AG09319 (cell line): ENCODE measurements around the gene SLC9B2.
"Not testable (repeated sequence)": the region's sequence is repeated elsewhere in the genome, so short reads cannot be mapped to it uniquely, and the experiment has no call there.

Experiments
- DNase-seq: peaks from one replicate; pipeline ENCODE4 v3.0.0-alpha.2; 2010; ENCODE audit warnings: low read depth; ENCODE audit errors: extremely low read depth
- TF ChIP-seq, protein P1 (sequence below): IDR thresholded peaks from 2 replicates; pipeline ENCODE4 v1.5.1; 2011; ENCODE audit warnings: low read depth, mild to moderate bottlenecking, inconsistent platforms, low read length, moderate library complexity

SLC9B2 gene

DNA sequence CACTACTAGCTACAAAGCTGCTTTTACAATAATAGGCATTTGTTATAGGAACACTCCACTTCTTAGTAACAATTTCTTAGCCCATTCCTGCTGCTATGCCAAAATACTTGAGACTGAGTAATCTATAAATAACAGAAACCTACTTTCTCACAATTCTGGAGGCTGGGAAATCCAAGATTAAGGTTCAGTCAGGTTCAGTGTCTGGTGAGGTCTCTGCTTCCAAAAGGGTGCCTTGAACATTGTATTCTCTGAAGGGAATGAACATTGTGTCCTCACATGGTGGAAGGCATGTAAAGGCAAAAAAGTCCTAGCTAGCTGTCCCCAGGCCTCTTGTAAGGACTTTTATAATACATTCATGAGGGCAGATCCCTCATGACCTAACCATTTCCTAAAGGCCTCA lies 64.0 kb downstream of the SLC9B2 start:
- TF ChIP-seq, protein P1, sequence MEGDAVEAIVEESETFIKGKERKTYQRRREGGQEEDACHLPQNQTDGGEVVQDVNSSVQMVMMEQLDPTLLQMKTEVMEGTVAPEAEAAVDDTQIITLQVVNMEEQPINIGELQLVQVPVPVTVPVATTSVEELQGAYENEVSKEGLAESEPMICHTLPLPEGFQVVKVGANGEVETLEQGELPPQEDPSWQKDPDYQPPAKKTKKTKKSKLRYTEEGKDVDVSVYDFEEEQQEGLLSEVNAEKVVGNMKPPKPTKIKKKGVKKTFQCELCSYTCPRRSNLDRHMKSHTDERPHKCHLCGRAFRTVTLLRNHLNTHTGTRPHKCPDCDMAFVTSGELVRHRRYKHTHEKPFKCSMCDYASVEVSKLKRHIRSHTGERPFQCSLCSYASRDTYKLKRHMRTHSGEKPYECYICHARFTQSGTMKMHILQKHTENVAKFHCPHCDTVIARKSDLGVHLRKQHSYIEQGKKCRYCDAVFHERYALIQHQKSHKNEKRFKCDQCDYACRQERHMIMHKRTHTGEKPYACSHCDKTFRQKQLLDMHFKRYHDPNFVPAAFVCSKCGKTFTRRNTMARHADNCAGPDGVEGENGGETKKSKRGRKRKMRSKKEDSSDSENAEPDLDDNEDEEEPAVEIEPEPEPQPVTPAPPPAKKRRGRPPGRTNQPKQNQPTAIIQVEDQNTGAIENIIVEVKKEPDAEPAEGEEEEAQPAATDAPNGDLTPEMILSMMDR = no peak
- no peak for DNase-seq

DNA sequence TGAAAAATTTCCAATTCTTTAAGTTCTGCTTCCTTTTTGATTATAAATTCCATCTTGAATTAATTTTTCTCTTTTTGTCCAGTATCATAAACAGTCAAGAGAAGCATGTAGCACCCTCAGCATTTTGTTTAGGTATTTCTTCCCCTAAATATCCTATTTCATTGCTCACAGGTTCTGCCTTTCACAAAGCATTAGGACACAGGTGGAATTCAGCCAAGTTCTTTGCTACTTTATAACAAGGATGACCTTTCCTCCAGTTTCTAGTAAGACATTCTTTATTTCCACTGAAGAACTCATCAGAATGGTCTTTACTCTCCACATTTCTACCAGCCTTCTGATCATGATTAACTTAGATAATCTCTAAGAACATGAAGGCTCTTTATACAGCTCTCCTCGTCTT lies 64.5 kb downstream of the SLC9B2 start:
- peak; percentile 47 for DNase-seq
- TF ChIP-seq, protein P1 = no peak

DNA sequence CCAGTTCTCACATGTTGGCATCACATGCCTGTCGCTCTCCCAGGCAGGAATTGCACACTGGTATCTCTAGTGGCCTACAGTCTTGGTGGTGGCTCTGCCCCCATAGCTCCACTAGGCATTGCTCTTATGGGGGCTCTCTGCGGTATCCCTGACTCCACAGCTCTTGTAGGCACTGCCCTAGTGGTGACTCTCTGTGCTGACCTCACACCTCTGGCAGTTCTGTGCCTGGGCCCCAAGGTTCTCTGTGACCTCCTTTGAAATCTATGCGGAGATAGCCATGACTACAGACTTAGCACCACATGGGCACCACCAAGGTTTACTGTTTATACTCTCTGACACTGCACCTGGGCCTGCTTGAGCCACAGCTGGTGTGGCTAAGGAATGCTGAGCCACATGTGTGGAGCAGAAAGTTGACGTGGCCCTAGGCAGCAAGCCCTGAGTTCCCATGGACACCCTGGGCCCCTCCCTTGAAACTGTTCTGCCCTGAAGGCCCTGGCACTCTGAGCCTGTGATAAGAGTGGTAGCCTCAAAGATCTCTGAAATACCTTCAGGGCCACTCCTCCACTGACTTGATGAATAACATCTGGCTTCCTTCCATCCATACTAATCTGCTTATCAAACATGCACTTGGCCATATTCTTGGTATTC lies 65.1 kb downstream of the SLC9B2 start:
- no peak for DNase-seq
- TF ChIP-seq, protein P1 = no peak

DNA sequence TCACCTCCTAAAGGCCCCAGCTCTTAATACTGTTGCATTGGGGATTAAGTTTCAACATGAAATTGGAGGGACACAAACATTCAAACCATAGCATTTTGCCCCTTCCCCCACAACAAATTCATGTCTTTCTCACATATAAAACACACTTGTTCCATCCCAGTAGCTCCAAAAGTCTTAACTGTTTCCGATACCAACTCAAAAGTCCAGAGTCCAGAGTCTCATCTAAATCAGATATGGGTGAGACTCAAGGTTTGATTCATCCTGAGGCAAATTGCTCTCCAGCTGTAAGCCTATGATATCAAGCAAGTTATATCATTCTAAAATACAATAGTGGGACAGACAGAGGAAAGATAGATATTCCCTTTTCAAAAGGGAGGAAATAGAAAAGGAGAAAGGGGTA lies 65.8 kb downstream of the SLC9B2 start:
- TF ChIP-seq, protein P1 = no peak
- no peak for DNase-seq

DNA sequence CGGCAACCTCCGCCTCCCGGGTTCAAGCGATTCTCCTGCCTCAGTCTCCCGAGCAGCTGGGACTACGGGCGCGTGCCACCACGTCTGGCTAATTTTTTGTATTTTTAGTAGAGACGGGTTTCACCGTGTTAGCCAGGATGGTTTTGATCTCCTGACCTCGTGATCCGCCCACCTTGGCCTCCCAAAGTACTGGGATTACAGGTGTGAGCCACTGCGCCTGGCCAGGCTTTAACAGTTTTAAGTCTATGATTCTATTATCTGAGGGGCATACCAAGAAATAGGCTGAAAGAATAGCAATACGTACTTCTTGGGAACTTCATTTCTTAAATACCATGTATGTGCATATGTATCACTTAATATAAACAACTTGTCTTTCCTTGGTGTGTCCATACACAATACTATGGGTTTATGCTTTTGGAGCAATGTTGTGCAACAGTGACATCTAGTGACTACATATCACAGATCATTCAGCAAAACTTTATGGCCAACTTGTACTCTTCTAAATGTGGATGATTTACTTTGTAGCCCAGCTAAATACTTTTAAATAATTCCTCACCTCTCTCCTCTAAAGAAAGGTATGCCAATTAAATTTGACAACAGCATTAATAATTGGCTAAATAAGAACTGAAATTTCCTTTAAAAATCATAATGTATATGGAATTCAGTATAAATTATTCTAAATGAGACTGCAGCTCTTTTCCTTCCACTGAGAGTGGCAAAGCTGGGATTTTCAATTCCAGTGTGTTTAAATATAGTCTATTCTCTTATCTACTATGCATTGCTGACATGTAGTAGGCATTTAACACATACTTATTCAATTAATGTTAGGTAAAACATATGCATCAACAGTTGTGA lies 67.5 kb downstream of the SLC9B2 start:
- peak; percentile 35 for DNase-seq
- TF ChIP-seq, protein P1 = peak; percentile 70

DNA sequence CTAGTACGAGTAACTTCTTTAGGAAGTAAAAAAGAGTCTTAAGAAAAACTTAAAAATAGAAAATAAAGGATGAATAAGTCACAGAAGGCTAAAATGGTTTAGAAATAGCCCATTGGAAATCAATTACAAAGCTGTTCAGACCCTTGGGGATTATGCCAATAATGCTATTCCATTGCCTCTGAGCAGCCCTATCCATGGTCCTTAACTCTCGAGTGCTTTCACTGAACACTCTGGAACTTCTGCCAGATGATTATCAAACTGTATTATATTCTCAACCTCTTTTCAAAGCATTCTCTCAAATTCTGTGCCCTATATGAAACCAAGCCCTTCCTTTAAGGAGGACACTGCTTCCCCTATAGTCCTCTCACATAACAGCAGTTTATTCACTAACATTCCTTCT lies 74.0 kb downstream of the SLC9B2 start:
- DNase-seq = no peak
- TF ChIP-seq, protein P1 = no peak

DNA sequence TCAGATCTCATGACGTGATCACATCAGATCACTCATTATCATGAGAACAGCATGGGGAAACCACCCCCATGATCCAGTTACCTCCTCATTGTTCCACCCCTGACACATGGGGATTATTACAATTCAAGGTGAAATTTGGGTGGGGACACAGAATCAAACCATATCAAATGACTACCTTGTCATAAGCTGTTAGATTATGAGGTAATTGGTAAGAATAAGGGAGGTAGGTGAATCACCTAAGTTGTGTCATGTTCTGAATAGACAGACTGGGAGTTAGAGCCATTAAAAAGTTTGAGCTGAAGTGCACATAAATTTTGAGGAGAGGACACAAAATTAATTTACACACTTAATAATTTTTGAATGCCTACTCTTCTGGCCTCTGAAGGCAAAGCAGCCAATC lies 81.8 kb downstream of the SLC9B2 start:
- TF ChIP-seq, protein P1 = no peak

DNA sequence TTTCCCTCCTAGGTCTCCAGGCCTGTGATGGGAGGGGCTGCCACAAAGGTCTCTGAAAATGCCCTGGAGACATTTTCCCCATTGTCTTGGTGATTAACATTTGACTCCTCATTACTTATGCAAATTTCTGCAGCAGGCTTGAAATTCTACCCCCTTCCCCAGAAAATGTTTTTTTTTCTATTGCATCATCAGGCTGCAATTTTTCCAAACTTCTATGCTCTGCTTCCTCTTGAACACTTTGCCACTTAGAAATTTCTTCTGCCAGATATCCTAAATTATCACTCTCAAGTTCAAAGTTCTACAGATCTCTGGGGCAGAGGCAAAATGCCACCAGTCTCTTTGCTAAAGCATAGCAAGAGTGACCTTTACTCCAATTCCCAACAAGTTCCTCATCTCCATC lies 82.6 kb downstream of the SLC9B2 start:
- not testable (repeated sequence) for DNase-seq

More for the DNA sequence above, 81.8 kb downstream of the SLC9B2 start:
- no peak for DNase-seq
